ENCODE measurements around the gene PRH1. TPM values are rescaled to one million over a fixed set of nuclear protein-coding genes. Genes with fewer than 3 reads are reported as not detected.

PRH1 gene
- total RNA-seq (2014; rRNA removed; shearing (Covaris generic)) = 3.6 and 14.5 TPM in 2 replicates

DNA sequence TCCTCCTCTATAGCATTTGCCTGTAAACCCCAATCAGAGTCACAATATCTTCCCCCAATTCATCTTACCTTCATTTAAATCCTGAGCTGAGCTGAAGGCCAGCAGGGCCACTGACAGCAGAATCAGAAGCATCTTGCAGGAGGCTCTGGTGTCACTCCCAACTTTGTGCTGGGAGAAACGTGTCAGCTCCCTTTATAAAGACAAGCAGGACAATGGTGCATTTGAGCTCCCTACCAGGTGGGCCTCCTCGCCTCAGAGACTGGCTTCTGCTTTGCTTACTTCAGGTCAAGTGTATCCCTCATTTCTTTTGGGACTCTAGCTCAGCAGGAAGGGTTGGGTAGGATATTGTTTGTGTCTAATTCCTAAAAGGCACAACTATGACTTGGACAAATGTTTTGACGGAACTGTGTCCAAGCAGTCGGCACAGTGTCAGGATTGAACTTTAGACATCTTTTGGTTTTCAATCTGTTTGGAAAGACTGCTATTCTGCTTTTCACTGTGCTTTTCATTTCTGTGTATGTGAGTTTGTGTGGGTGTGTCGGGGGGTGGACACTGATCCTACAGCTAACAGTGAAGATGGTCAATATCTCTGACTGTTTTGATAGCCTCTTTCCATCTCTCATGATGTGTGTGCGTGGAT, at the start of gene PRH1:
PRH1 (minus strand) TSS at position 170 of the 640 bp plus-strand sequence; CDS start at position 132, 38 bp downstream.
- no peak for DNase-seq (ENCODE audit: low read depth)

DNA sequence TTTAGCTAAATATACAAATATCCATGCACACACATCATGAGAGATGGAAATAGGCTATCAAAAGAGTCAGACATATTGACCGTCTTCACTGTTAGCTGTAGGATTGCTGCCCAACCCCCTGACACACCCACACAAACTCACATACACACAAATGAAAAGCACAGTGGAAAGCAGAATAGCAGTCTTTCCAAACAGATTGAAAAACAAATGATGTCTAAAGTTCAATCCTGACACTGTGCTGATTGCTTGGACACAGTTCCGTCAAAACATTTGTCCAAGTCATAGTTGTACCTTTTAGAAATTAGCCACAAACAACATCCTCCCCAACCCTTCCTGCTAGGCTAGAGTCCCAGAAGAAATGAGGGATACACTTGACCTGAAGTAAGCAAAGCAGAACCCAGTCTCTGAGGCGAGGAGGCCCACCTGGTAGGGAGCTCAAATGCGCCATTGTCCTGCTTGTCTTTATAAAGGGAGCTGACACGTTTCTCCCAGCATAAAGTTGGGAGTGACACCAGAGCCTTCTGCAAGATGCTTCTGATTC, 44.8 kb upstream of the PRH1 start, which contains the start of gene PRH2:
PRH2 (plus strand) TSS at position 491 of the 541 bp plus-strand sequence; CDS start at position 529, 38 bp downstream.
- DNase-seq (ENCODE audit: low read depth) = no peak

GRCh38 chr12:10926269-10926668, 42.2 kb upstream of the PRH1 start:
- DNase-seq (ENCODE audit: low read depth) = no peak

DNA sequence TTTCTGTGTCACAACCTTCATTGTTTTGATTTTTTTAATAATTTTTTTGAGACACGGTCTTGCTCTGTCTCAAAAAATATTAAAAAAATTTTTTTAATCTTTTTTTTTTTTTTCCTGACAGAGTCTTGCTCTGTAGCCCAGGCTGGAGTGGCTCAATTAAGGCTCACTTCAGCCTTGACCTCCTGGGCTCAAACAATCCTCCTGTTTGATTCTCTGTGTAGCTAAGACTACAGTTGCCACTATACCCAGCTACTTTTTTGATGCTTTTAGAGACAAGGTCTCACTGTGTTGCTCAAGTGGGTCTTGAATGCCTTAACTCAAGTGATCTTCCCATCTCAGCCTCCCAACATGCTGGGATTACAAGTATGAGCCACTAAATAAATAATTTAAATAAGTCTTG, 35.8 kb upstream of the PRH1 start:
- no peak for DNase-seq (ENCODE audit: low read depth)

DNA sequence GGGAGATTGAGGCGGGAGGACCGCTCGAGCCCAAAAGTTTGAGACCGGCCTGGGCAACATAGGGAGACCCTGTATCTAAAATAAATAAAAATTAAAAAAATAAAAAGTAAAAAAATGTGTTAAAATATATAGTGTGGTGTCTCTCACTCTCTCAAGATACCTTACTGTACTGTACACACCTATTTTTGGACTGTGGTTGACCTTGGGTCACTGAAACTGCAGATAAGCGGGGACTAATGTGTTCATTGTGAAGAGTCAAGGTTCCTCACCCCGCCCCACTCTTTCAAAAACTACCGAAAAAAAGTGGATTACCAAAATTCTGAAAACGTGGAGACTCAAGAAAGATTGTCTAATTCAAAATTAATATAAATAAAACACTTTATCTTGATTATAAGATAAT, 26.3 kb upstream of the PRH1 start:
- no peak for DNase-seq (ENCODE audit: low read depth)

GRCh38 chr12:10909462-10909861, 25.4 kb upstream of the PRH1 start, which contains the start of gene TAS2R13:
TSS of gene TAS2R13 (minus strand) at chr12:10909562. CDS start at chr12:10909298, 264 bp downstream.
- DNase-seq (ENCODE audit: low read depth) = no peak

DNA sequence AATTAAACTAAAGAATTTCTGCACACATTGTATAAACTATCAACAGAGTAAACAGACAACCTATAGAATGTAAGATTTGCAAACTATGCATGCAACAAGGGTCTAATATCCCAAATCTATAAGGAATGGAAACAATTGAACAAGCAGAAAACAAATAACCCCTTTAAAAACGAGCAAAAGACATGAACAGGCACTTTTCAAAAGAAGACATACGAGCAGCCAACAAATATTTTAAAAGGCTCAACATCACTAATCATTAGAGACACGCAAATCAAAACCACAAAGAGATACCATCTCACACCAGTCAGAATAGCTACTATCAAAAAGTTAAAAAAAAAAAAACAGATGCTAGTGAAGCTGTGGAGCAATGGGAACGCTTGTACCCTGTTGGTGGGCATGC, 20.6 kb upstream of the PRH1 start:
- DNase-seq (ENCODE audit: low read depth) = no peak

DNA sequence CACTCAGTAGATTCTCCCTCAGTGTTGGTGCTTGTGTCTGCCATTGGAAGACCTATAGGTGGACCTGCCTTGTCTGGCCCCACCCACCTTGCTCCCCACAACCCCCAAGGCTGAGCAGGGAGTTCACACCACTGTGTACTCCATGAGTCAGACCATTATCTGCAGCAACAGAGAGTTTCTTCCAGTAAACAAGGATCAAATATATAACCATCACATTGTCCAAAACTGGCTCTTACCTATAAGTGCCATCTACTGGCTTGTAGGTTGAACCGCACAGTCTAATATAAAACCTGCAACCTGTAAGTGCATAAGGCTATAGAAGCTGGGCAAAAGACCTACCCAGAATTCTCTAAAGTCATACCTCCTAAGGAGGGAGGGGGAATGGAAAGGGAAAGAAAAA, 17.4 kb upstream of the PRH1 start:
- DNase-seq (ENCODE audit: low read depth) = peak; percentile 3

DNA sequence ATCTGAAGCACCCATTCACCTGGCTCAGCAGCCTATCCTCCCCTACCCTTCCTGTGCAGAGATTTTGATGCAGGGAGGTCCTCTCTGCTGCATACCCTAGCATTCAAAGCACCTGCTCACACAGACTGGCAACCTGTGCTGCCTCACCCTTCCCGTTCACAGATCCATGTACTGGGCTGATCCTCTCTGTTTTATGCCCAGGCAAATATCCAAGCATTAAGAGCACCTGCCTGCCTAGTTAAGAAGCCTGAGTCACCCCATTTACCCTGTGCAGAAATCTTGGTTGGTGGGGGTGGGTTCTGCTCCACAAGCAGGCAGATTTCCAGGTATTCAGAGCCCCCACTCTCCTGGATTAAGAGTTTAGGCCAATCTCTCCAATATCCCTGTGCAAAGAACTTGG, 16.9 kb upstream of the PRH1 start:
- DNase-seq (ENCODE audit: low read depth) = no peak

DNA sequence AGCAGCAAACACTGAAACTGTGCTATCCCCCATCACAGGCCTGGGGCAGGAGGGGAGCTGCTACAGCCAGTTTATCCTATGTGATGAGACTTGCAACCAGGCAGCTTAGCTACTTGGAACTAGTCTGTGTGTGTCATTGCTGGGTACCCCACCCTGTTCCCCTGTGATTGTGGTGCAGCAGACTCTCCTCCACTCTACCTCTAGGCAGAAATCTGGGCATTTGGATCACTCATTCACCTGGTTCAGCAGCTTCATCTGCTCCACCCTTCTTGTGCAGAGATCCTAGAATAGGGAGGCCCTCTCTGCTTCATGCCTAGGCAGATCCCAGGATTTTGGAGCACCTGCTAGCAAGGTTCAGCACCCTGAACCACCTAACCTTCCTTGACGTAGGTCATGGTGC, 16.5 kb upstream of the PRH1 start:
- no peak for DNase-seq (ENCODE audit: low read depth)

DNA sequence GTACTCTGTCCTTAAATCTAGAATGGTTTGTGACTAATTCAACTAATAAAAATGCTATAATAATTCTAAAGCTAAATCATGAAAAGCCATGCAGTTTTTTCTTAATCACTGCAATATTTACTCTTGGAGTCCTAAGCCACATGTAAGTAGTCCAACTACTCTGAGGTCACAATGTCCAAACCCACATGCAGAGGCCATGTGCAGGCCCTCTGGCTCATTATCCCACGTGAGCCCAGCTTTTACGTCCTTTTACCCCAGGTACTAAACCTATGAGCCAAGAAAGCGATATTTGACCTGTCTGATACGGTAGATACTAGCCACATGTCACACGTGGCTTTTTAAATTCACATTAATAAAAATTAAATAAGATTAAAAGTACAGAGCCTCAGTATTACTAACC, 12.8 kb upstream of the PRH1 start:
- DNase-seq (ENCODE audit: low read depth) = no peak

- DNase-seq (ENCODE audit: low read depth) = no peak
These were observed 7.9 kb upstream of the PRH1 start for GRCh38 chr12:10891937-10892336.

DNA sequence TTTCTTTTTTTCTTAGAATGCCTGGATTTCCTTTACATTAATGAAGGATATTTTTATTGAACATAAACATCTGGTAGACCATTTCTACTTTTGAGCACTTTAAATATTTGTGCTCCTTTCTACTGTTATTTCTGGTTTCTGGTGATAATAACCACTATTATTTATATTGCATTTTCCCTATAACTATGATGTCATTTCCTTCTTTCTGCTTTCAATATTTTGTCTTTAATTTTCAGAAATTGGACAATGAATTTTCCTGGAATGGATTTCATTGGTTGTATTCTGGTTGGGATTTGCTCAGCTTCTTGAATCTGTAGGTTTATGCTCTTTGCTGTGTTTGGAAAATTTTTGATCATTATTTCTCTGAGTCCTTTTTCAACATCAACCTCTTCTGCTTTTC, 5.2 kb upstream of the PRH1 start:
- DNase-seq (ENCODE audit: low read depth) = no peak

- peak; percentile 47 for DNase-seq (ENCODE audit: low read depth)
These were observed 10.7 kb downstream of the PRH1 start for GRCh38 chr12:10873378-10873777.

GRCh38 chr12:10867381-10867780, 16.7 kb downstream of the PRH1 start:
- no peak for DNase-seq (ENCODE audit: low read depth)

GRCh38 chr12:10863512-10864218, 20.4 kb downstream of the PRH1 start:
- no peak for DNase-seq (ENCODE audit: low read depth)

- DNase-seq (ENCODE audit: low read depth) = peak; percentile 52
These were observed 22.7 kb downstream of the PRH1 start for GRCh38 chr12:10861366-10861765.

GRCh38 chr12:10855807-10856206, 28.2 kb downstream of the PRH1 start:
- DNase-seq (ENCODE audit: low read depth) = no peak

GRCh38 chr12:10853776-10854175, 30.3 kb downstream of the PRH1 start:
- no peak for DNase-seq (ENCODE audit: low read depth)

DNA sequence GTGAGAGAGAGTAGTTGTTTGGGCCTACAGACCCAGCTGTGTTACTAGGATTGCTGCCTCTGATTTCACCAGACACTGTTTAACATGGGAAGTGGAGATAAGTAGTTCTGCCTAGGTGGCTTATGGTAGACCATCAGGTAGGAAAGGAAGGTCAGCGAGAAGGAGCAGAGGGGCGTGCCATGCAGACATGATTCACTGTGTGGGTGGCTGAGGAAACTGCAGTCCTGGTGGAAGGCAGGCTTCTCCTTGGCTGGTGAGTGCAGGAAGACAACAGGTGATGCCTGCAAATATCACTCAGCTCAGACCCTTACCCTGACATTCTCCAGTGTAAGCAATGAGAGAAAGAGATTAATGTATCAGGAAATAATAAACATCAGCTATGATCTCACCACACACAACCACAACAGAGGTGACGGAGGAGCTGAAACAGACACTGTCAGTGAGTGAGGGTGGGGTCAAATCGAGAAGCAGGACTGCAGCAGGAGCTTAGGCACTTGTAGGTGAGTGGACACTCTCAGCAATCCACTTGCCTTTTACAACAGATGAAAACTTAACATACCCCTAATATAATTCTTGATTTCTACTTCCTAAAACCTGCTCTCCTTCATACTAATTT, 32.7 kb downstream of the PRH1 start:
- DNase-seq (ENCODE audit: low read depth) = no peak

- peak; percentile 68 for DNase-seq (ENCODE audit: low read depth)
These were observed 34.6 kb downstream of the PRH1 start, which contains the start of gene PRR4 for GRCh38 chr12:10849425-10849878. TSS of gene PRR4 (minus strand) at chr12:10849475. CDS start at chr12:10849437, 38 bp downstream.

DNA sequence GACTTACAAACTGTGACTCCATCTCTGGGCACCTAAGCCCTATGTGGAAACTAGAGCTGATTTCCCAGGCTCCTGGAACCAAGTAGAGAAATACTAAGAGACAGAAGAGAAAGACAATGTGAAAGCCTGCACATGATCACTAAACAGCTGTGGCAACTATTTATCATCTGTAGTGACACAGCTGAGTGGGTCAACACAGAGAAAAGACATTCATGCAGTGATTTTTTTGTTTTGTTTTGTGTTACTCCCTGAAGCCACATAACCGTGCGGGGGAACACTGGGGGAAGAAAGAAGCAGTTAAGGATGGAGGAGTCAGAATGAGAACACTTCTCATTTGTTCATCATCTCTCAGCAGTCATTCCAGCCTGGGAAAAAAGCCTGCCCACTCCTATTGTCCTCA, 36.3 kb downstream of the PRH1 start:
- no peak for DNase-seq (ENCODE audit: low read depth)
